KMS-11 (cell line): ENCODE results near the gene LORICRIN.

Source experiments
- H2AFZ ChIP-seq: fragments of 200-600 bp; sonication (generic); 2 replicates; pipeline ENCODE4 v1.6.1; 2016; ENCODE audit warnings: antibody characterized with exemption, mixed run types, low read depth
- H3K27ac ChIP-seq: fragments of 200-600 bp; sonication (generic); 2 replicates; pipeline ENCODE4 v1.6.1; 2016; ENCODE audit warnings: mild to moderate bottlenecking, mixed run types
- H3K27me3 ChIP-seq: fragments of 200-600 bp; sonication (generic); 2 replicates; pipeline ENCODE4 v1.6.1; 2017; ENCODE audit warnings: mild to moderate bottlenecking, low read depth, mixed run types, moderate library complexity; ENCODE audit not compliant: insufficient read depth
- H3K36me3 ChIP-seq: fragments of 200-600 bp; sonication (generic); 2 replicates; pipeline ENCODE4 v1.6.1; 2017; ENCODE audit warnings: mild to moderate bottlenecking, mixed run types; ENCODE audit not compliant: insufficient read depth
- H3K4me1 ChIP-seq: fragments of 200-600 bp; sonication (generic); 2 replicates; pipeline ENCODE4 v1.6.1; 2016; ENCODE audit warnings: mild to moderate bottlenecking, low read depth, mixed run types; ENCODE audit not compliant: poor library complexity, severe bottlenecking
- H3K4me2 ChIP-seq: fragments of 200-600 bp; sonication (generic); 2 replicates; pipeline ENCODE4 v1.7.0; 2016; ENCODE audit warnings: mild to moderate bottlenecking, mixed run types
- H3K4me3 ChIP-seq: fragments of 200-600 bp; sonication (generic); IDR thresholded peaks from 2 replicates; pipeline ENCODE4 v1.6.1; 2017; ENCODE audit warnings: low read depth, low read length, mixed read lengths; ENCODE audit not compliant: insufficient read depth
- H3K79me2 ChIP-seq: fragments of 200-600 bp; sonication (generic); 2 replicates; pipeline ENCODE4 v1.6.1; 2016; ENCODE audit warnings: low read depth, mixed run types; ENCODE audit not compliant: insufficient read depth
- H3K9ac ChIP-seq: fragments of 200-600 bp; sonication (generic); 2 replicates; pipeline ENCODE4 v1.6.1; 2016; ENCODE audit warnings: mild to moderate bottlenecking, mixed run types
- H4K20me1 ChIP-seq: fragments of 200-600 bp; sonication (generic); 2 replicates; pipeline ENCODE4 v1.6.1; 2016; ENCODE audit warnings: mild to moderate bottlenecking, mixed run types; ENCODE audit not compliant: insufficient read depth
- TF ChIP-seq, protein P1 (sequence below): fragments of 200-600 bp; sonication (generic); conservative IDR thresholded peaks from 2 replicates; pipeline ENCODE4 v1.6.1; 2017; ENCODE audit warnings: low read depth, mild to moderate bottlenecking, antibody characterized with exemption, low read length, moderate library complexity, mixed read lengths

Gene LORICRIN

GRCh38 chr1:153248176-153248879 lies 11.2 kb upstream of the LORICRIN start:
- Histone ChIP-seq H3K36me3 (no peaks in the 10 kb centered on the region), H3K27me3 (no peaks in the 10 kb centered on the region), H3K4me2 (no peak overlapping the region), H3K9ac (no peak overlapping the region), H2AFZ (no peak overlapping the region), H3K27ac (no peak overlapping the region), H3K4me1 (peaks cover 2% of the 10 kb centered on the region), H4K20me1 (no peaks in the 10 kb centered on the region), H3K79me2 (no peaks in the 10 kb centered on the region), H3K4me3 (no peak overlapping the region)
- TF ChIP-seq, protein P1, sequence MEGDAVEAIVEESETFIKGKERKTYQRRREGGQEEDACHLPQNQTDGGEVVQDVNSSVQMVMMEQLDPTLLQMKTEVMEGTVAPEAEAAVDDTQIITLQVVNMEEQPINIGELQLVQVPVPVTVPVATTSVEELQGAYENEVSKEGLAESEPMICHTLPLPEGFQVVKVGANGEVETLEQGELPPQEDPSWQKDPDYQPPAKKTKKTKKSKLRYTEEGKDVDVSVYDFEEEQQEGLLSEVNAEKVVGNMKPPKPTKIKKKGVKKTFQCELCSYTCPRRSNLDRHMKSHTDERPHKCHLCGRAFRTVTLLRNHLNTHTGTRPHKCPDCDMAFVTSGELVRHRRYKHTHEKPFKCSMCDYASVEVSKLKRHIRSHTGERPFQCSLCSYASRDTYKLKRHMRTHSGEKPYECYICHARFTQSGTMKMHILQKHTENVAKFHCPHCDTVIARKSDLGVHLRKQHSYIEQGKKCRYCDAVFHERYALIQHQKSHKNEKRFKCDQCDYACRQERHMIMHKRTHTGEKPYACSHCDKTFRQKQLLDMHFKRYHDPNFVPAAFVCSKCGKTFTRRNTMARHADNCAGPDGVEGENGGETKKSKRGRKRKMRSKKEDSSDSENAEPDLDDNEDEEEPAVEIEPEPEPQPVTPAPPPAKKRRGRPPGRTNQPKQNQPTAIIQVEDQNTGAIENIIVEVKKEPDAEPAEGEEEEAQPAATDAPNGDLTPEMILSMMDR = no peak

- no peak overlapping the region for H3K27ac ChIP-seq
- H3K27me3 ChIP-seq = no peaks in the 10 kb centered on the region
- H3K4me2 ChIP-seq = no peak overlapping the region
- TF ChIP-seq, protein P1 = no peak
- peaks cover 9% of the 10 kb centered on the region for H3K4me1 ChIP-seq
- no peak overlapping the region for H2AFZ ChIP-seq
- H3K36me3 ChIP-seq = no peaks in the 10 kb centered on the region
- no peaks in the 10 kb centered on the region for H3K79me2 ChIP-seq
- H4K20me1 ChIP-seq = no peaks in the 10 kb centered on the region
- H3K9ac ChIP-seq = no peak overlapping the region
- no peak overlapping the region for H3K4me3 ChIP-seq
These were observed 9.3 kb upstream of the LORICRIN start for GRCh38 chr1:153250166-153250565.

DNA sequence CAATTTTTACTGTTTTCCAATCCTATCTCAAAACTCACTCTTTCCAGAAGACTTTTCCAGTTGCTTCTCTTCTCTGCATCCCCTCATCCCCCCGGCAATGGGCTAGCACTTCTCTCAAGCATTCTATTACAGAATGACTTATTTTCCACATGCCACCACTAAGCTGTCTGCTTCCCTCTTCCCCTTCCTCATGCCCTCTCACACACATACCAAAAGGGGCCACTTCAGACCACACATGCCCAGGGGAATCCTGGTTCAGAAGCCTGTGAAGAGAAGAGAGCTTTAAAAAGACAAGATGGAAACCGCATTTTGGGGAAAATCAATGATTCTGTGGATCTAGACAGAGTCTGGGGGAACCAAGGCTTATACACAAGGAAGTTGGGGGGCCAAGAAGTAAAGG lies 8.4 kb upstream of the LORICRIN start:
- Histone ChIP-seq H2AFZ (no peak overlapping the region), H3K4me3 (no peak overlapping the region), H4K20me1 (no peaks in the 10 kb centered on the region), H3K4me2 (no peak overlapping the region), H3K79me2 (no peaks in the 10 kb centered on the region), H3K4me1 (peaks cover 9% of the 10 kb centered on the region), H3K27ac (no peak overlapping the region), H3K36me3 (no peaks in the 10 kb centered on the region), H3K9ac (no peak overlapping the region), H3K27me3 (no peaks in the 10 kb centered on the region)
- TF ChIP-seq, protein P1 = no peak

DNA sequence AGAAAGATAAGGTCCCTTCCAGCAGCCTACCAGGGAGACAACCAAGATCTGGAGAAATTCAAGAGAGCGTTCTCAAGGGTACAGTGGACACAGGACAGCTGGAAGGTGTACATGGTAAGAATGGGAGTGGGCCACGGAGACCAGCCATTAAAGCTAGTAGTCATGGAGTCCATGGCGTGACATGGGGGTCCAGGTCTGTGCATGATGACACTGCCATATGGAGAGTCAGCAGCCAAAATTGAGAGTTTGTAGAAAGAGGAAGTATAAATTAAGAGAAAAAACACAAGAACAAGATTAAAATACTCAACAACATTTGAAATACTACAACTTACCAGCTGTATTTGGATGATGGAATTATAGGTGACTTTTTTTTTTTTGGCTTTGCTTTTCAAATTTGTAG lies 7.9 kb upstream of the LORICRIN start:
- Histone ChIP-seq H4K20me1 (no peaks in the 10 kb centered on the region), H3K4me3 (no peak overlapping the region), H3K4me2 (no peak overlapping the region), H3K9ac (no peak overlapping the region), H3K36me3 (no peaks in the 10 kb centered on the region), H2AFZ (no peak overlapping the region), H3K27me3 (no peaks in the 10 kb centered on the region), H3K27ac (no peak overlapping the region), H3K4me1 (peaks cover 9% of the 10 kb centered on the region), H3K79me2 (no peaks in the 10 kb centered on the region)
- TF ChIP-seq, protein P1 = no peak
